ENCODE measurements around the gene PLIN4. TPM values are rescaled to one million over a fixed set of nuclear protein-coding genes. Genes with fewer than 3 reads are reported as not detected.

Gene PLIN4
- polyA plus RNA-seq, 1 experiment: 0.07 TPM

Other genes with a start within 250 kb of the PLIN4 start
- not detected in 2 replicates for gene SHD, start 239.2 kb downstream of the PLIN4 start, polyA plus RNA-seq (2011; rRNA removed)
- not detected in 2 replicates for gene TMIGD2, start 216.1 kb downstream of the PLIN4 start, polyA plus RNA-seq (2011; rRNA removed)
- gene FSD1, start 213.9 kb downstream of the PLIN4 start, polyA plus RNA-seq (2011; rRNA removed): 6.8 and 8.9 TPM in 2 replicates
- gene STAP2, start 179.7 kb downstream of the PLIN4 start, polyA plus RNA-seq (2011; rRNA removed): 5.3 and 7.4 TPM in 2 replicates
- gene MPND, start 174.9 kb downstream of the PLIN4 start, polyA plus RNA-seq (2011; rRNA removed): 5.1 and 6.5 TPM in 2 replicates
- 40.2 and 57.9 TPM in 2 replicates for gene SH3GL1, start 117.9 kb downstream of the PLIN4 start, polyA plus RNA-seq (2011; rRNA removed)
- 5.0 and 6.0 TPM in 2 replicates for gene CHAF1A, start 115.8 kb downstream of the PLIN4 start, polyA plus RNA-seq (2011; rRNA removed)
- 45.2 and 58.3 TPM in 2 replicates for gene UBXN6, start 60.7 kb downstream of the PLIN4 start, polyA plus RNA-seq (2011; rRNA removed)
- 23.5 and 28.2 TPM in 2 replicates for gene HDGFL2, start 46.2 kb downstream of the PLIN4 start, polyA plus RNA-seq (2011; rRNA removed)
- not detected in 2 replicates for gene PLIN5, start 16.7 kb upstream of the PLIN4 start, polyA plus RNA-seq (2011; rRNA removed)
- 0.05 and 0.07 TPM in 2 replicates for gene LRG1, start 21.6 kb upstream of the PLIN4 start, polyA plus RNA-seq (2011; rRNA removed)
- 0.66 and 1.1 TPM in 2 replicates for gene SEMA6B, start 41.2 kb upstream of the PLIN4 start, polyA plus RNA-seq (2011; rRNA removed)
- 4.1 and 4.7 TPM in 2 replicates for gene TNFAIP8L1, start 121.0 kb upstream of the PLIN4 start, polyA plus RNA-seq (2011; rRNA removed)
- 126 and 160 TPM in 2 replicates for gene MYDGF, start 151.9 kb upstream of the PLIN4 start, polyA plus RNA-seq (2011; rRNA removed)
- gene DPP9, start 205.4 kb upstream of the PLIN4 start, polyA plus RNA-seq (2011; rRNA removed): 5.6 and 9.0 TPM in 2 replicates